Glutamatergic neuron (in vitro differentiated cells): Measurements from ENCODE around the gene LRRC71. TPM values are rescaled to one million over a fixed set of nuclear protein-coding genes. Genes with fewer than 3 reads are reported as not detected.
A peak's percentile ranks its signal among the peaks of the same experiment; 100 is the strongest.

Source experiments
- DNase-seq: peaks from one replicate; pipeline ENCODE4 v3.0.0; 2022
- H3K27ac Mint-ChIP-seq: one replicate; pipeline ENCODE4 v1.8.0; 2020; ENCODE audit warnings: mild to moderate bottlenecking, mixed read lengths, inconsistent platforms; ENCODE audit not compliant: unreplicated experiment
- H3K27me3 Mint-ChIP-seq: one replicate; pipeline ENCODE4 v1.8.0; 2020; ENCODE audit warnings: mild to moderate bottlenecking, moderate library complexity, mixed read lengths, inconsistent platforms; ENCODE audit not compliant: unreplicated experiment
- H3K36me3 Mint-ChIP-seq: one replicate; pipeline ENCODE4 v1.8.0; 2020; ENCODE audit warnings: mild to moderate bottlenecking, mixed read lengths, inconsistent platforms; ENCODE audit not compliant: unreplicated experiment
- H3K4me1 Mint-ChIP-seq: one replicate; pipeline ENCODE4 v1.8.0; 2020; ENCODE audit warnings: mild to moderate bottlenecking, low read depth, mixed read lengths, inconsistent platforms; ENCODE audit not compliant: unreplicated experiment
- H3K4me3 Mint-ChIP-seq: one replicate; pipeline ENCODE4 v1.8.0; 2020; ENCODE audit warnings: mild to moderate bottlenecking, mixed read lengths, inconsistent platforms; ENCODE audit not compliant: unreplicated experiment
- H3K9me3 Mint-ChIP-seq: one replicate; pipeline ENCODE4 v1.8.0; 2020; ENCODE audit warnings: mild to moderate bottlenecking, moderate library complexity, mixed read lengths, inconsistent platforms; ENCODE audit not compliant: unreplicated experiment
- total RNA-seq: library from RNA; stranded (reverse); fragmentation: NEBNext Ultra II Directional; extraction: Animal tissue kit (Norgen Biotek cat#: 25700); gene quantifications from one replicate; pipeline ENCODE4 v1.2.1, GENCODE V29; 2021; ENCODE audit not compliant: unreplicated experiment
- TF ChIP-seq, protein P1 (sequence below): fragments of 200-600 bp; sonication (generic); IDR thresholded peaks from one replicate; pipeline ENCODE4 v1.5.0; 2021; ENCODE audit not compliant: partially characterized antibody, unreplicated experiment

LRRC71 gene
- total RNA-seq, 1 donor from 2014 or later, result not detected

DNA sequence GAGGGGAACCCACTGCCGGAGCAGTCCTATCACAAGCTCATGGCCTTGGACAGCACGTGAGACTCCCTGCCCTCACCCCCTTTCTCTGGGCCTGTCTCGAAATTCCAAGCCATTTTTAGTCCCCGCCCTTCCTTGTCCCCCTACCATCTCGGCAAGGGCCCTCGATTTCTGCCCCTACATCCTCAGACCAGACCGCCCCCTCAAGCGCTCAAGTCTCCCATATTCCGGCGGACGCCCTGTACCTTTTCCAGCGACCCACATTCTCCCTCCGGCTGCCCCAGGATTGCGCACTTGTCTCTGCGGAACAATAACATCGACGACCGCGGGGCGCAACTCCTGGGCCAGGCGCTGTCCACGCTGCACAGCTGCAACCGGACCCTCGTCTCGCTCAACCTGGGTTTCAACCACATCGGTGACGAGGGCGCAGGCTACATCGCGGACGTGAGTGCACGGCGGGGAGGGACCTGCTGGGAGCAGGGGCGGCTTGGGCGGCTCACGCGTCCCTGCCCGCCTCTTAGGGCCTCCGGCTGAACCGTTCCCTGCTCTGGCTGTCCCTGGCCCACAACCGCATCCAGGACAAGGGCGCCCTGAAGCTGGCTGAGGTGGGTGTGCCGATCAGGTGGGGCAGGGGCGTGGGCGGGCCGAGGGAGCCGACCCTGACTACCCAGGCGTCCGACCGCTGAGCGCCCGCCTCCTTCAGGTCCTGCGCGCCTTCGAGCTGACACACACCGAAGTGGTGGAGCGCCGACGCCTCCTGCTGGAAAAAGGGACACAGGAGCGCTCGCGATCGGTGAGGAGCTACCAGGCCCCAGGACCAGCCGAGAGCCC is 7.0 kb downstream of the LRRC71 start:
- no peak overlapping the region for H3K27ac Mint-ChIP-seq
- peaks cover 43% of the 10 kb centered on the region for H3K27me3 Mint-ChIP-seq
- peaks cover 25% of the 10 kb centered on the region for H3K4me1 Mint-ChIP-seq
- H3K9me3 Mint-ChIP-seq, result peaks cover 11% of the 10 kb centered on the region
- H3K36me3 Mint-ChIP-seq, result peaks cover 10% of the 10 kb centered on the region
- peak; percentile 88 for DNase-seq
- TF ChIP-seq, protein P1, sequence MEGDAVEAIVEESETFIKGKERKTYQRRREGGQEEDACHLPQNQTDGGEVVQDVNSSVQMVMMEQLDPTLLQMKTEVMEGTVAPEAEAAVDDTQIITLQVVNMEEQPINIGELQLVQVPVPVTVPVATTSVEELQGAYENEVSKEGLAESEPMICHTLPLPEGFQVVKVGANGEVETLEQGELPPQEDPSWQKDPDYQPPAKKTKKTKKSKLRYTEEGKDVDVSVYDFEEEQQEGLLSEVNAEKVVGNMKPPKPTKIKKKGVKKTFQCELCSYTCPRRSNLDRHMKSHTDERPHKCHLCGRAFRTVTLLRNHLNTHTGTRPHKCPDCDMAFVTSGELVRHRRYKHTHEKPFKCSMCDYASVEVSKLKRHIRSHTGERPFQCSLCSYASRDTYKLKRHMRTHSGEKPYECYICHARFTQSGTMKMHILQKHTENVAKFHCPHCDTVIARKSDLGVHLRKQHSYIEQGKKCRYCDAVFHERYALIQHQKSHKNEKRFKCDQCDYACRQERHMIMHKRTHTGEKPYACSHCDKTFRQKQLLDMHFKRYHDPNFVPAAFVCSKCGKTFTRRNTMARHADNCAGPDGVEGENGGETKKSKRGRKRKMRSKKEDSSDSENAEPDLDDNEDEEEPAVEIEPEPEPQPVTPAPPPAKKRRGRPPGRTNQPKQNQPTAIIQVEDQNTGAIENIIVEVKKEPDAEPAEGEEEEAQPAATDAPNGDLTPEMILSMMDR, result peak; percentile 52
- H3K4me3 Mint-ChIP-seq, result peak overlapping the region; percentile 50

DNA sequence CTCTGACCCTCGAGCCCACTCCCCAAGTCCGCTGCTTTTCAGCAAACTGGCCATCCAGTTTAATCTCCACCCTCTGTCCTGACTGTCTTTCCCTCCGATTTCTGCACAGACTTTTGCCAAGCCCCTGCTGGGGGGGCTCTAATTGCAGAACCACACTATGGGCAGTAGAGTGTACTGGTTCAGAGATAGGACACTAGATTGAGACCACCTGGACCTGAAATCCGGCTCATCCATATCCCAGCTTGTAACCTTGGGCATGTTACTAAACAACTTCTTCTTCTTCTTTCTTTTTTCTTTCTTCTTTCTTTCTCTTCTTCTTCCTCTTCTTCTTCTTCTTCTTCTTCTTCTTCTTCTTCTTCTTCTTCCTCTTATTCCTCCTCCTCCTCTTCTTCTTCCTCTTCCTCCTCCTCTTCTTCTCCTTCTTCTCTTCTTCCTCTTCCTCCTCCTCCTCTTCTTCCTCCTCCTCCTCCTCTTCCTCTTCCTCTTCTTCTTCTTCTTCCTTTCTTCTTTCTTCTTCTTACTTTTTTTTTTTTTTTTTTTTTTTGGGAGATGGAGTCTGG is 7.7 kb downstream of the LRRC71 start:
- Mint-ChIP-seq H3K27ac (no peak overlapping the region), H3K27me3 (peaks cover 44% of the 10 kb centered on the region), H3K4me3 (peak overlapping the region; percentile 79)

DNA sequence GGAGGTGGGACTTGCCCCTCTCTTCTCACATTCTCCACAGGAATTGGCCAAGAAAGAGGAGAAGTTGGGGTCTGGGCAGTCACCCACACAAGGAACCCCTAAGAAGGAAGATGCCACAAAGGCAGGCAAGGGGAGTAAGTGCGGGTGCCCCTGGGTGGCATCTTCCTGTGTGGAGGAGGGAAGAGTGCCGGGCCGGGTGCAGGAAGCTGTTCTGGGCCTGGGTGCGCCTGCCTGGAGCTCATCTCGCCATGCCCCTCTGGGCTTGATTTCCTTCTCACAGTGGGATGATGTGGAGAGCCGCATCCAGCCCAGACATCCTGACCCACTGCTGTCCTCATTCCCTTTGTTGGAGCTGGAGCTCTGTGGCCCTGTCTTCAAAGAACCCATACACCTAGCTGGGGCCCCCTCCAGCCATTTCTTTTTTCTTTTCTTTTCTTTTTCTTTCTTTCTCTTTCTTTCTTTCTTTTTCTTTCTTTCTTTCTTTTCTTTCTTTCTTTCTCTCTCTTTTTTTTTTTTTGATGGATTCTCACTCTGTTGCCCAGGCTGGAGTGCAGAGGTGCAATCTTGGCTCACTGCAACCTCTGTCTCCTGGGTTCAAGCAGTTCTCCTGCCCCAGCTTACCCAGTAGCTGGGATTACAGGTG is 9.3 kb downstream of the LRRC71 start:
- DNase-seq, result no peak
- TF ChIP-seq, protein P1, result no peak
- Mint-ChIP-seq H3K36me3 (peaks cover 10% of the 10 kb centered on the region), H3K4me3 (no peak overlapping the region), H3K9me3 (peaks cover 10% of the 10 kb centered on the region), H3K4me1 (peaks cover 39% of the 10 kb centered on the region), H3K27me3 (peaks cover 45% of the 10 kb centered on the region), H3K27ac (no peak overlapping the region)

More for the DNA sequence above, 7.7 kb downstream of the LRRC71 start:
- DNase-seq, result no peak
- Mint-ChIP-seq H3K9me3 (peaks cover 11% of the 10 kb centered on the region), H3K4me1 (peaks cover 32% of the 10 kb centered on the region), H3K36me3 (peaks cover 10% of the 10 kb centered on the region)
- TF ChIP-seq, protein P1, result no peak

DNA sequence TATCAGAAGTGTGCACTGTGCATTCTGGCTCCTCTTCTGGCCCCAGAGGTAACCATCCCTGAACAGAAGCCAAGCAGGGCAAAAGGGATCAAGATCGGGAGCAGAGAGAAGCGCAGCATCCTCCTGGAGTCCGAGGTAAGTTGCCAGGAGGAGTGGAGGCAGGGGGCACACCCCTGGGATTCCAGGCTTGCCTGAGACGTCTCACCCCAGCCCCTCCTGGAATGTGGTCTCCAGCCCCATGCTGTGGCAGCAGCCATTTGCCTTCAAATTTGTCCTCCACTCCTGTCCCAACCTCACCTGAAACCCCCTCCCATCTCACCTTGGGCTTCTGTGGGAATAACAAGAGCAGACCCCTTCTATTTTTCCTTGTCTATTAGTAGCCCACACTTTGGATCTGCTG is 10.1 kb downstream of the LRRC71 start:
- Mint-ChIP-seq H3K27ac (peak overlapping the region; percentile 46), H3K4me1 (peaks cover 40% of the 10 kb centered on the region), H3K9me3 (peaks cover 10% of the 10 kb centered on the region), H3K27me3 (peaks cover 40% of the 10 kb centered on the region), H3K36me3 (peaks cover 5% of the 10 kb centered on the region), H3K4me3 (no peak overlapping the region)
- TF ChIP-seq, protein P1, result no peak
- DNase-seq, result no peak
